IMR-90 (cell line): ENCODE data around the gene LAMC3. TPM values are rescaled to one million over a fixed set of nuclear protein-coding genes. Genes with fewer than 3 reads are reported as not detected.
A peak's percentile ranks its signal among the peaks of the same experiment; 100 is the strongest.

Experiments
- ATAC-seq: fragments of 200-7000 bp; cut with Tn5 transposase; 2 replicates; pipeline ENCODE4 v1.9.1; 2020; ENCODE audit warnings: low read depth, mild to moderate bottlenecking, moderate library complexity
- BruUV-seq: library from RNA; stranded (reverse); fragments of 400-500 nt; replicated peaks from 2 replicates; lab custom pipeline; 2021; lab: Mats Ljungman, UMichigan
- CTCF ChIA-PET: fragments of 300-600 bp; formaldehyde crosslinking; extraction: SDS; loops from one replicate; lab custom pipeline; 2021; ENCODE audit warnings: antibody characterized with exemption; lab: Yijun Ruan, JAX
- POLR2A ChIA-PET: fragments of 300-600 bp; sonication (Branson Sonifier 250); formaldehyde crosslinking; loops from one replicate; lab custom pipeline; 2022; ENCODE audit warnings: antibody characterized with exemption; ENCODE audit not compliant: unreplicated experiment; lab: Charles Lee
- DNase-seq: peaks from one replicate; pipeline ENCODE4 v3.0.0; 2013
- H2AFZ ChIP-seq: replicated peaks from 2 replicates; pipeline ENCODE3; 2013; ENCODE audit warnings: low read length, mild to moderate bottlenecking; ENCODE audit not compliant: poor library complexity
- H2AK5ac ChIP-seq: 2 replicates; pipeline ENCODE4 v1.6.1; 2013; ENCODE audit warnings: low read depth, low read length, inconsistent platforms
- H2AK9ac ChIP-seq: replicated peaks from 2 replicates; pipeline ENCODE3; 2013; ENCODE audit warnings: mild to moderate bottlenecking, low read depth, low read length, moderate library complexity; ENCODE audit not compliant: poor library complexity
- H2BK120ac ChIP-seq: 2 replicates; pipeline ENCODE4 v1.6.1; 2013; ENCODE audit warnings: low read depth, low read length, inconsistent platforms
- H2BK15ac ChIP-seq: 3 replicates; pipeline ENCODE4 v1.6.1; 2013; ENCODE audit warnings: low read depth, low read length, inconsistent platforms
- H2BK20ac ChIP-seq: 2 replicates; pipeline ENCODE4 v1.6.1; 2013; ENCODE audit warnings: low read depth, mild to moderate bottlenecking, inconsistent platforms, low read length, moderate library complexity
- H2BK5ac ChIP-seq: 2 replicates; pipeline ENCODE4 v1.6.1; 2013; ENCODE audit warnings: mild to moderate bottlenecking, low read depth, low read length, inconsistent platforms; ENCODE audit not compliant: poor library complexity, severe bottlenecking
- H3K14ac ChIP-seq: replicated peaks from 2 replicates; pipeline ENCODE4 v1.6.1; 2013; ENCODE audit warnings: low read depth, low read length, inconsistent platforms
- H3K18ac ChIP-seq: 2 replicates; pipeline ENCODE4 v1.6.1; 2013; ENCODE audit warnings: low read depth, low read length, control low read depth
- H3K23ac ChIP-seq: 2 replicates; pipeline ENCODE4 v1.6.1; 2013; ENCODE audit warnings: low read depth, low read length, inconsistent platforms
- H3K27ac ChIP-seq: 2 replicates; pipeline ENCODE4 v1.5.1; 2013; ENCODE audit warnings: mild to moderate bottlenecking, control low read depth, low read length; ENCODE audit not compliant: insufficient read depth
- H3K27me3 ChIP-seq: 2 replicates; pipeline ENCODE4 v1.6.1; 2013; ENCODE audit warnings: low read length; ENCODE audit not compliant: control insufficient read depth, insufficient read depth
- H3K36me3 ChIP-seq: 2 replicates; pipeline ENCODE4 v1.6.1; 2013; ENCODE audit warnings: low read length, mixed read lengths; ENCODE audit not compliant: control insufficient read depth, insufficient read depth
- H3K4ac ChIP-seq: 2 replicates; pipeline ENCODE4 v1.6.1; 2013; ENCODE audit warnings: low read depth, low read length, inconsistent platforms
- H3K4me1 ChIP-seq: 2 replicates; pipeline ENCODE4 v1.6.1; 2013; ENCODE audit warnings: low read length, mixed read lengths; ENCODE audit not compliant: control insufficient read depth, insufficient read depth
- H3K4me2 ChIP-seq: 2 replicates; pipeline ENCODE4 v1.6.1; 2013; ENCODE audit warnings: low read depth, mild to moderate bottlenecking, control low read depth, low read length, moderate library complexity
- H3K4me3 ChIP-seq: 2 replicates; pipeline ENCODE4 v1.5.1; 2013; ENCODE audit warnings: low read depth, mild to moderate bottlenecking, control low read depth, low read length, moderate library complexity; ENCODE audit not compliant: insufficient read depth
- H3K56ac ChIP-seq: 2 replicates; pipeline ENCODE4 v1.6.1; 2013; ENCODE audit warnings: low read length, inconsistent platforms; ENCODE audit not compliant: insufficient read depth; ENCODE audit errors: extremely low read depth
- H3K79me1 ChIP-seq, 2 experiments: 2 replicates each; pipeline ENCODE4 v1.6.1; 2013; ENCODE audit warnings: low read length in 2 of 2, inconsistent platforms in 1 of 2, low read depth in 1 of 2
- H3K9ac ChIP-seq: 2 replicates; pipeline ENCODE4 v1.6.1; 2013; ENCODE audit warnings: low read depth, low read length, control low read depth
- H3K9me1 ChIP-seq: 2 replicates; pipeline ENCODE4 v1.6.1; 2013; ENCODE audit warnings: low read length, inconsistent platforms; ENCODE audit not compliant: insufficient read depth
- H3K9me3 ChIP-seq: 2 replicates; pipeline ENCODE4 v1.6.1; 2013; ENCODE audit warnings: low read length; ENCODE audit not compliant: control insufficient read depth, insufficient read depth
- H4K20me1 ChIP-seq: 2 replicates; pipeline ENCODE4 v1.6.1; 2013; ENCODE audit warnings: low read length, inconsistent platforms; ENCODE audit not compliant: insufficient read depth
- H4K5ac ChIP-seq: 2 replicates; pipeline ENCODE4 v1.6.1; 2013; ENCODE audit warnings: mild to moderate bottlenecking, low read depth, low read length, control low read depth
- H4K8ac ChIP-seq, 2 experiments: 2 replicates each; pipeline ENCODE4 v1.6.1; 2013; ENCODE audit warnings: low read depth in 2 of 2, low read length in 2 of 2, control low read depth in 1 of 2, inconsistent platforms in 1 of 2
- H4K91ac ChIP-seq: 2 replicates; pipeline ENCODE4 v1.6.1; 2013; ENCODE audit warnings: low read depth, low read length, inconsistent platforms; ENCODE audit not compliant: insufficient read depth
- WGBS, 2 experiments: methylation state at CpG; one replicate each; pipeline versions ENCODE4 v1.1.5 to v1.1.7; 2013; ENCODE audit warnings: missing lambda C conversion rate in 2 of 2; ENCODE audit not compliant: insufficient read length in 1 of 2; ENCODE audit errors: extremely low coverage in 2 of 2; 5-methylcytosine and 5-hydroxymethylcytosine counted together
- dilution Hi-C: fragments of 300-500 bp; cut with HindIII; formaldehyde crosslinking; loops from one replicate; pipeline ENCODE4 v1.14.3; 2018; ENCODE audit warnings: low sequenced_read_pairs; ENCODE audit not compliant: unreplicated experiment
- in situ Hi-C: fragments of 300-500 bp; cut with MboI; formaldehyde crosslinking; loops from 3 replicates; pipeline ENCODE4 v1.14.3; 2019; ENCODE audit warnings: low sequenced_read_pairs, inconsistent platforms, mixed read lengths
- intact Hi-C: fragments of 100-400 bp; cut with micrococcal nuclease; formaldehyde crosslinking; loops from 2 replicates; pipeline ENCODE4 v1.10.0; 2022
- polyA plus RNA-seq, 3 experiments: library from polyadenylated mRNA; depleted of rRNA; stranded (reverse); fragments of >200 nt; gene quantifications; 2 replicates each; pipeline ENCODE4 v1.2.3, GENCODE V29; 2012; ENCODE audit warnings: low replicate concordance in 1 of 3
- total RNA-seq: library from RNA; depleted of rRNA; stranded (reverse); fragments of >200 nt; gene quantifications from 2 replicates; pipeline ENCODE4 v1.2.3, GENCODE V29; 2012
- TF ChIP-seq, protein P1 (sequence below): fragments of 150-350 bp; IDR thresholded peaks from 2 replicates; pipeline ENCODE4 v1.6.1; 2017; ENCODE audit warnings: mild to moderate bottlenecking, antibody characterized with exemption, low read length, low read depth

Gene LAMC3
- total and polyA plus RNA-seq, 2 of the 4 experiments (the other 2 are of a cell fraction) = not detected

DNA sequence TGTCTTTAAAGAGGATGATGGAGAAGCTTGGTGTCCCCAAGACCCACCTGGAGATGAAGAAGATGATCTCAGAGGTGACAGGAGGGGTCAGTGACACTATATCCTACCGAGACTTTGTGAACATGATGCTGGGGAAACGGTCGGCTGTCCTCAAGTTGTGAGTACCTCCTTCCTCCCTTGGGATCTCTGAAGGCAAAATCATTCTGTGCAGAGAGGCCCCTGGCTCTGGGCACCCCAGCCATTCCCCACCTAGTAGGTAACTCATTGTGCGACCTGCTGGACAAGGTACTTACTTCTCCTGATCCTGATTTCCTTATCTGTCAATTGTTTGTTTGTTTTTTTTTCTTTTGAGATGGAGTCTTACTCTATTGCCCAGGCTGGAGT, 108.8 kb downstream of the LAMC3 start:
- H3K27me3 ChIP-seq = peaks cover 27% of the 10 kb centered on the region
- H2BK15ac ChIP-seq = no peak overlapping the region
- ATAC-seq (no peak), DNase-seq (no peak)
- no peaks in the 10 kb centered on the region for H3K36me3 ChIP-seq
- no peak overlapping the region for H2BK20ac ChIP-seq
- intact Hi-C loops (no loop called here), dilution Hi-C loops (no loop called here), in situ Hi-C loops (no loop called here)
- H4K91ac ChIP-seq = no peak overlapping the region
- H2AFZ ChIP-seq = peak overlapping the region; percentile 58
- no peaks in the 10 kb centered on the region for H3K4me1 ChIP-seq
- no peak overlapping the region for H4K8ac ChIP-seq
- H3K4ac ChIP-seq = no peak overlapping the region
- no peaks in the 10 kb centered on the region for H3K79me1 ChIP-seq
- POLR2A ChIA-PET = no interaction called here
- H2BK5ac ChIP-seq = no peak overlapping the region
- no peak overlapping the region for H3K4me3 ChIP-seq
- H3K27ac ChIP-seq = no peak overlapping the region
- CTCF ChIA-PET = interaction anchor here (0.7 kb wide), 1 partner anchor 9 kb away, joined by 3 read pairs; no protein-coding TSS in a partner anchor
- H2BK120ac ChIP-seq = no peak overlapping the region
- H3K18ac ChIP-seq = no peak overlapping the region
- H4K20me1 ChIP-seq = no peaks in the 10 kb centered on the region; the same call in 1 of the 2 replicates
- H3K9me1 ChIP-seq = no peaks in the 10 kb centered on the region
- no peak overlapping the region for H3K23ac ChIP-seq
- TF ChIP-seq, protein P1, sequence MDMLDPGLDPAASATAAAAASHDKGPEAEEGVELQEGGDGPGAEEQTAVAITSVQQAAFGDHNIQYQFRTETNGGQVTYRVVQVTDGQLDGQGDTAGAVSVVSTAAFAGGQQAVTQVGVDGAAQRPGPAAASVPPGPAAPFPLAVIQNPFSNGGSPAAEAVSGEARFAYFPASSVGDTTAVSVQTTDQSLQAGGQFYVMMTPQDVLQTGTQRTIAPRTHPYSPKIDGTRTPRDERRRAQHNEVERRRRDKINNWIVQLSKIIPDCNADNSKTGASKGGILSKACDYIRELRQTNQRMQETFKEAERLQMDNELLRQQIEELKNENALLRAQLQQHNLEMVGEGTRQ = no peak
- no peak overlapping the region for H3K4me2 ChIP-seq
- H3K9ac ChIP-seq = no peak overlapping the region
- H4K5ac ChIP-seq = no peak overlapping the region
- no peaks in the 10 kb centered on the region for H3K9me3 ChIP-seq
- no peak overlapping the region for H2AK5ac ChIP-seq
- WGBS, 2 experiments = no CpG with 5 or more reads among the region's 4 CpGs
- BruUV-seq = no TSS peak
- H3K56ac ChIP-seq = no peak overlapping the region
- H2AK9ac ChIP-seq = no peak overlapping the region
- H3K14ac ChIP-seq = no peak overlapping the region
